ENCODE measurements around the gene CGNL1. TPM values are rescaled to one million over a fixed set of nuclear protein-coding genes. Genes with fewer than 3 reads are reported as not detected.

CGNL1 gene
- total RNA-seq, 1 experiment from 2014 or later, result 34.6 TPM

GRCh38 chr15:57463360-57463759, 87.1 kb downstream of the CGNL1 start:
- H3K4me3 Mint-ChIP-seq, result no peak overlapping the region

More at GRCh38 chr15:57463360-57463759, 87.1 kb downstream of the CGNL1 start:
- H3K79me1 ChIP-seq (ENCODE audit: insufficient read depth, low read depth, low read length, poor library complexity, severe bottlenecking), result no peaks in the 10 kb centered on the region
- H3K4me1 ChIP-seq (ENCODE audit: insufficient read depth, low read length), result no peaks in the 10 kb centered on the region
- no peak overlapping the region for H3K56ac ChIP-seq (ENCODE audit: insufficient read length, low read depth, low read length)
- no peak overlapping the region for H4K91ac ChIP-seq (ENCODE audit: insufficient read length, low read depth, low read length)
- H4K20me1 ChIP-seq (ENCODE audit: control insufficient read depth, insufficient read depth, insufficient read length), result no peaks in the 10 kb centered on the region
- H3K79me2 ChIP-seq (ENCODE audit: insufficient read depth, low read length), result no peaks in the 10 kb centered on the region
- H3K27me3 ChIP-seq (ENCODE audit: insufficient read depth, low read length), result no peaks in the 10 kb centered on the region
- WGBS (ENCODE audit: extremely low coverage, insufficient read length, low lambda C conversion rate), result no CpG with 5 or more reads among the region's 7 CpGs
- no peaks in the 10 kb centered on the region for H3K27me3 Mint-ChIP-seq (ENCODE audit: low read depth)
- no peak overlapping the region for H2BK12ac ChIP-seq (ENCODE audit: insufficient read length, low read depth, low read length)
- no peaks in the 10 kb centered on the region for H3K4me1 Mint-ChIP-seq
- no peak overlapping the region for H3K9ac ChIP-seq (ENCODE audit: extremely low read depth, insufficient read length, low read length)
- H2AFZ ChIP-seq (ENCODE audit: low read length), result no peak overlapping the region
- peaks cover 0 to 21% (median 2%) of the 10 kb centered on the region in 3 experiments; a peak in 4 of 7 replicates for H3K36me3 Mint-ChIP-seq (ENCODE audit: insufficient read depth in 1 of 3, low read depth in 3 of 3)
- no peak overlapping the region for H3K4me2 ChIP-seq (ENCODE audit: insufficient read depth, insufficient read length, low read length)
- no peak overlapping the region for H3K18ac ChIP-seq (ENCODE audit: insufficient read length, low read depth, low read length)
- H2BK15ac ChIP-seq (ENCODE audit: low read depth, low read length), result no peak overlapping the region
- no peak overlapping the region for H4K5ac ChIP-seq (ENCODE audit: insufficient read length, low read depth, low read length)
- H3K9me3 ChIP-seq (ENCODE audit: control insufficient read depth, low read depth, low read length), result no peaks in the 10 kb centered on the region
- DNase-seq, result no peak
- no peak overlapping the region for H3K23ac ChIP-seq (ENCODE audit: insufficient read length, low read depth, low read length)
- no peak overlapping the region for H4K8ac ChIP-seq (replicated peaks; ENCODE audit: insufficient read length, low read depth, low read length)
- no peak overlapping the region for H3K27ac Mint-ChIP-seq
- no peak overlapping the region for H2AK5ac ChIP-seq (ENCODE audit: insufficient read length, low read length)
- H3K4ac ChIP-seq (ENCODE audit: low read depth, low read length), result no peak overlapping the region
- H3K14ac ChIP-seq (ENCODE audit: insufficient read depth, low read length), result no peak overlapping the region
- no peak overlapping the region for H2BK20ac ChIP-seq (ENCODE audit: low read depth, low read length, poor library complexity, severe bottlenecking)
- no peak overlapping the region for H3T11ph ChIP-seq (ENCODE audit: low read length)
- no peaks in the 10 kb centered on the region for H3K23me2 ChIP-seq (ENCODE audit: insufficient read length, low read depth, low read length, poor library complexity, severe bottlenecking)
- H3K9me3 Mint-ChIP-seq, result no peaks in the 10 kb centered on the region
- H3K27ac ChIP-seq (ENCODE audit: insufficient read length, low read depth, low read length), result no peak overlapping the region
- no peak overlapping the region for H2BK5ac ChIP-seq (ENCODE audit: insufficient read length, low read length)
- H2BK120ac ChIP-seq (ENCODE audit: low read depth, low read length, poor library complexity, severe bottlenecking), result no peak overlapping the region
- no peak for TF ChIP-seq CTCF (conservative IDR thresholded peaks at IDR 0.05)
